ENCODE results near the gene MRPL40.

- no peak for TF ChIP-seq CTCF (IDR thresholded peaks at IDR 0.05)
- no peak for TF ChIP-seq ZFX (IDR thresholded peaks at IDR 0.05; ENCODE audit: borderline replicate concordance)
These were observed 50.0 kb downstream of the MRPL40 start for GRCh38 chr22:19482297-19482696.

Data from 22Rv1 (cell line).